CD4-positive, alpha-beta T cell treated with Interleukin-17A for 1 hour (primary cell): ENCODE data around the gene TEX22.
A peak's percentile ranks its signal among the peaks of the same experiment; 100 is the strongest.
"Not testable (repeated sequence)": the region's sequence is repeated elsewhere in the genome, so short reads cannot be mapped to it uniquely, and the experiment has no call there.

Source experiments
- DNase-seq: peaks from one replicate; pipeline ENCODE4 v3.0.0-alpha.2; 2020

TEX22 gene

GRCh38 chr14:105398044-105398725, at the start of gene TEX22:
TEX22 (plus strand) TSS chr14:105398538; CDS start chr14:105399341, 803 bp downstream.
- peak; percentile 87 for DNase-seq

- DNase-seq: no peak
These were observed 49.2 kb upstream of the TEX22 start for GRCh38 chr14:105348945-105349699.

DNA sequence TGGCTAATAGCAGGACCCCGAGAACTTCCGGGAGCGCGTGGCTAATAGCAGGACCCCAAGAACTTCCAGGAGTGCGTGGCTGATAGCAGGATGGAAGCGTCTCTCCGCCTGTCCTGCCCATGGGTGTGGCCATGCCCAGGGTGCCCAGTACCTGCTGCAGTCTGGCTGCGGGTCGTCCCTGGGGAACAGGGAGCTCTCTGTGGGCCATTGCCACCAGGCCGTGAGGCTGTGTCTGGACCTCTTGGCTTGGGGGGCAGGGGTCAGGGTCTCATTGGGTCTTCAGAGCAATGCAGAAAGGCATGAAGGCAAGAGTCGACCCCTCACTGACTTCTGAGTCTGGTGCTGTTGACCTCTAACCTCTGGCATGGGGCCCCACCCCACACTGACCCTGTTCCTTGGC, 48.3 kb upstream of the TEX22 start:
- DNase-seq: no peak

GRCh38 chr14:105350450-105351244, 47.7 kb upstream of the TEX22 start:
- no peak for DNase-seq

DNA sequence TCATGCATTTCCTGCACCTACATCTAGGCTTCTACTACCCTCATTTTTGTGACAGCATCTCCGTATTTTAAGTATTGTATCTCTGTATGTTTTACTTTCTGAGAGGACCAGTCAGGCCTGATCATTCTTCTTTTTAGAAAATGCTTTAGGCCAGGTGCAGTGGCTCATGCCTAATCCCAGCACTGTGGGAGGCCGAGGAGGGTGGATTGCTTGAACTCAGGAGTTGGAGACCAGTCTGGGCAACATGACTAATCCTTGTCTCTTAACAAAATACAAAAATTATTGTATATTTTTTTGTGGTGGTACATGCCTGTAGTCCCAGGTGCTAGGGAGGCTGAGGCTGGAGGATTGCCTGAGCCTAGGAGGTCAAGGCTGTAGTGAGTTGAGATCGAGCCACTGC, 46.9 kb upstream of the TEX22 start:
- no peak for DNase-seq

GRCh38 chr14:105351920-105352851, 46.2 kb upstream of the TEX22 start:
- peak; percentile 90 for DNase-seq

DNA sequence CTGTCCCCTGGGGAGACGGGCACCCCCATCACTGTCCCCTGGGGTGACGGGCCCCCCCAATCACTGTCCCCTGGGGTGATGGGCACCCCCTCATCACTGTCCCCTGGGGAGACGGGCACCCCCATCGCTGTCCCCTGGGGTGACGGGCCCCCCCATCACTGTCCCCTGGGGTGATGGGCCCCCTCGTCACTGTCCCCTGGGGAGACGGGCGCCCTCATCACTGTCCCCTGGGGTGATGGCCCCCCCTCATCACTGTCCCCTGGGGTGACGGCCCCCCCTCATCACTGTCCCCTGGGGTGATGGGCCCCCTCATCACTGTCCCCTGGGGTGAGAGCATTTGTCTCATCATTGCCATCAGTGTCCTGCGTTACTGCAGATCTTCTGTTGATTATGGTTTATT, 45.2 kb upstream of the TEX22 start:
- DNase-seq: no peak

DNA sequence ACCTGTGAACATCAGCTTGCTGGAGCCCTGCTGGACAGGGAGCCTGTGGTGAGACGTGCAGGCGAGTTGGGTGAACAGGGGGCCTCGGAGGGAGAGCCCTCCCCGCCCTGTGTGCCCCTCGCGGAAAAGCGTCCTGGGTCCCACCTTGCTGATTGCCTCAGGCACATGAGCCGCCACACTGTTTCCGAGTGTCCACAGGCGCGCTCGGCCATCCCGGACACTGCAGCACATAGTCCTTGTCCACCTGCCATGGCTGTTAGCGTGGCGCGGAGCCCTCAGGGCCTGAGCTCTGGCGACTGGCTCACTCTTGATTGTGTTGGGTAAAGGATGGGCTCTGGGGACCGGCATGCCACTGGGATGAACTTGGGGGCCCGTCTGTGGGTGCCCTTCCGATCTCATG, 43.8 kb upstream of the TEX22 start:
- no peak for DNase-seq

GRCh38 chr14:105355049-105355575, 43.2 kb upstream of the TEX22 start:
- no peak for DNase-seq

DNA sequence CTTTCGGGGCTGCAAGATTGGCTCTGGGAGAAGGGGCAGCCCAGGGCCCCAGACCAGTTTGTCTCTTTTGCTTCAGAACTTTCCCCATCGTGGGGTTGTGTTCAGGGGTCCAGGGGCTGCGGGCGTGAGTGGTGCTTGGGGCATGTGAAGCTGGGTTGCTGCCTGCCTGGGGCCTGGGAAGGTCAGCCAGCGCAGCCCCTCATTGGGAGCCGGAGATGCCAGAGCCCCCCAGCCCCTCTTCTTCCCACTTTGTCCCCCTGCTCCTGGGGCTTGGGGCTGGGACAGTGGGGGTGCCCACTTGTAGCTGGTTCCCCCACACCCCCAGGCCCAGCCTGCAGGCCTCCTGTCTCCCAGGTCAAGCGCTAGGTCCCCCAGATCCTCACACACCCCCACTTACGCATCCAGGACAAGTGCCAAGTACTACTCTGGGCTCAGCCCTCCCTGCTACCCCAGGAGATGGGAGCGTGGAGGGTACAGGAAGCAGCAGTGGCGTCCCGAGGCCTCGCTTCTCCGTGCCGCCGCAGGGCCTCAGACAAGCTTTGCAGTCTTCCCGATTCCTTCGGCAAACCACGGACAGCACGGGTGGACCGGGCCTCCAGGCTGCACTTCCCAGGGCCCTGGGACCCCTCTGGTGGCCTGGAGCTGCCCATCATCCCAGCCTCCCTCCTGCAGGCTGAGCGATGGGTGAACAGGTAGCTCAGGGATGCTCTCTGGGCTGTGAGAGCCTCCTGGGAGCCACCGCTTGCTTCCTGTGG, 42.3 kb upstream of the TEX22 start:
- DNase-seq: no peak

GRCh38 chr14:105356927-105357326, 41.4 kb upstream of the TEX22 start:
- no peak for DNase-seq

DNA sequence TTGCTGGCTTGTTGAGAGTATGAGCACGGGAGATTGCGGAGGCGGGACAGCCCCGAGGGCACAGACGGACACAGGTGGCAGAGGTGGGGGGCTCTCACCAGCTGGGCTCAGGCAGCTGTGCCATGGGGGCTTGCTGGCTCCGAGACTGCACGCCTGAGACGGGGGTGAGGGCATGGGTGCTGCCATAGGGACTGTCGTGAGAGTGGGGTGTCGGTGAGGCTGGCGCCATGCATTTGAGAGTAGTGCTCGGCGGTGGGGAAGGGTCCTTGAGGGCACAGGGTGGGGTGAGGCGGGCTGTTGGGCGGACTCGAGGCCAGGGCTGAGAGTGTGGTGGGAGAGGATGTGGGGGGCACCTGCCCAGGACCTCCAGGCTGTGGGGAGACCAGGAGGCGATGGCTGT, 40.7 kb upstream of the TEX22 start:
- DNase-seq: no peak

DNA sequence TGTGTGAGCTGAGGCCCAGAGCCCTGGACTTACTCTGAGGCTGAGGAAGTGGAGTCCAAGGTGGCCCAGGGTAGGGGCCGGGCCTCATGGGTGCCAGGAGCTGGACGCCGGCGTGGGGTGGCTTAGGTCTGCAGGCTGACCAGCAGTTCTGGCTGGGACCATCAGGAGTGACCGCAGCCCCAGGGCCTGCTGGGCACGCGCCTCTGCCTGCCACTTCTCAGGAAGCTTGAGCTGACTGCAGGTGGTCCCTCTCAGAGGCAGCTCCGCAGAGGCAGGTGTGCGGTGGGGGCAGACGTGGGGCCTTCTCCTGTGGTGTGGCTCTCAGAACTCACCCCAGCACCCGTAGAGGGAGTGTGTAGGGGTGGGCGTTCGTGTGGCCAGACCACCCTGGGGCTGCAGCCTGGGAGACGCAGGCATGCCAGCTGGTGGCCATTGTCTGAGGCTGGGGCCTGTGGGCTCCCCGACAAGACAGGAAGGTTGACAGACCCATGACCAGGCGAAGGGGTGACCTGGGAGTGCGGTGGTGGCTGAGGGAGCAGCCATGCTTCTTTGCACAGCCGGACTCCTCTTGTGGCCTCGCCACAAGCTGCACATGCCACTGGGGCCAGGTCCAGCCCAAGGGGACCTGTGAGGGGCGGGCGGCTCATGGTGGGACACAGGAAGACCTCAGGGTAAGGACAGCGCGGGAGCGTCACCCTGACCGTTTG, 40.0 kb upstream of the TEX22 start:
- no peak for DNase-seq

GRCh38 chr14:105358943-105359342, 39.4 kb upstream of the TEX22 start:
- DNase-seq: no peak

DNA sequence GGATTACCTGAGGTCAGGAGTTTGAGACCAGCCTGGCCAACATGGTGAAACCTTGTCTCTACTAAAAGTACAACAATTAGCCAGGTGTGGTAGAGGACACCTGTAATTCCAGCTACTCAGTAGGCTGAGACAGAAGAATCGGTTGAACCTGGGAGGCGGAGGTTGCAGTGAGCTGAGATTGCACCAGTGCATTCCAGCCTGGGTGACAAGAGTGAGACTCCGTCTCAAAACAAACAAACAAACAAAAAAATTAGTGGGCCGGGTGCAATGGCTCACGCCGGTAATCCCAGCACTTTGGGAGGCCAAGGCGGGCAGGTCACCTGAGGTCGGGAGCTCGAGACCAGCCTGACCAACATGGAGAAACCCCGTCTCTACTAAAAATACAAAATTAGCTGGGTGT, 36.9 kb upstream of the TEX22 start:
- DNase-seq: not testable (repeated sequence)

GRCh38 chr14:105363847-105364708, 34.3 kb upstream of the TEX22 start:
- DNase-seq: peak; percentile 54

DNA sequence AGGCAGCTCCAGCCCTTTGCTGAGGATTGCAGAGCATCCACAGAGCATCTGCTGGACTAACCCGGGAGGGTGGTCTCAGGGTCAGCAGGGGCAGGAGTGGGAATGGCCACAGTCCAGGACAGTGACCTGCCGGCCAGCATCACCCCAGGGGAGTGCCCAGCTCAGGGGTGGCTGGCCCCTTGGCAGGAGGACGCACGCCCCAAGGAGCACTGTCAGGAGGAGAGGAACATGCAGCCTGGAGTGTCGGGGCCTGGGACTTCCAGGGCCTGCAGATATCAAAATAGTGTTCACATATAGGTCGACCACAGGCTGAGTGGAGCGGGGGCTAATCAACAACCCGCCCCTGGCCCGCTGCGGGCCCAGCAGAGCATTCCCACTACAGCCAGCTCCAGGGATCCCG, 33.2 kb upstream of the TEX22 start:
- no peak for DNase-seq

DNA sequence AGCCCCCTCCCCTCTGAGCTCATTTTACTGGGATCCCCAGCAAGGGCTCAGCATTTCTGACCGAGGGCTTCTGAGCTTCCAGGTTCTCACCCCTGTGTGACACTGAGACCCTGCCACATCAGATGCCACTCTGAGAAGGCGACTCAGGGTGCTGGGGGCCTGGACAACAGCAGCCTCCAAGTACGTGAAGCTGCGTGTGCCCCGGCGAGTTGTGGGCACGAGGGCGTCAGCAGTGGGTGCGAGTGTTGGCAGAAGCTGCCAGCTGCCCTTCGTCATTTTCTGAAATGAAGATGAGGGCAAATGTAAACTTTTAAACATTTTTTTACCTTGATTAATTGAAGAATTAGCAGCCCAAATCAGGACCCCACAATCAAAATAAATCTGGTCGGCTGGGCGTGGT, 32.7 kb upstream of the TEX22 start:
- no peak for DNase-seq

DNA sequence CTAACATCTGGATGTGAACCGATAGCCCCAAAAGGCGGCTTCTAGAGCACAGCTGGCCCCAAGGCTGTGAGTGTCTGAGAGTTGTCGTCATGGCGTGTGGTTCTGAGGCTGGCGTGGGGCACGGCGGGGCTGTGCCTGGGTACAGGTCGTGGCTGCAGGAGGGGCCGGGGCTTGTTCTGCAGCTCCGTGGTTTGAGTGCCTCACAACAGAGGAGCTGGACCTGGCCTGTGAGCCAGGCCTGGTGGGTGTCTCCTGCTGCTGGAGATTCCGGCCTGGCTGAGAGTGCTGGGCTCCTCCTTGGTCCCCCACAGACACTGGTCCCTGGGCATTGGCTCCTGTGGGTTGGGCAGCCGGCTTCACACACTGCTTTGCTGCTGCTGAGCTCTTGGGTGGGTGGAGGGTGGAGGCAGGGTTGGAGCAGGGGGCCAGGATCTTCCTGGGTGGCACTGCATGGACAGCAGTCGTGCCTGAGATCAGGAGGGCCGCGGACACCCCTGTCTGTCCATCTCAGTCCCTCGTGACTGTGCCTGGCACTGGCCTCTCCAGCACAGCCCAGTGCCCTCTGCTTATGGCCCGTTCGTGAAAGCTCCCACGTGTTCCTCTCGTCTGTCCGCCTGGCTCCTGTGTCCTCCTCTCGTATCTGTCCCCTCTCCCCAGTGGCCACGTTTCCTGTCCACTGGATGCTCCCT, 31.8 kb upstream of the TEX22 start:
- DNase-seq: no peak
